Nephron progenitor cell (in vitro differentiated cells): ENCODE results near the gene POLR2H.

ENCODE experiments used
- DNase-seq: peaks from one replicate; pipeline ENCODE4 v3.0.0; 2021
- H3K27ac Mint-ChIP-seq: 2 replicates; pipeline ENCODE4 v1.8.0; 2021; ENCODE audit warnings: mild to moderate bottlenecking, moderate library complexity, mixed read lengths
- H3K27me3 Mint-ChIP-seq: 2 replicates; pipeline ENCODE4 v1.8.0; 2021; ENCODE audit warnings: mild to moderate bottlenecking, low read depth, mixed read lengths; ENCODE audit not compliant: poor library complexity
- H3K36me3 Mint-ChIP-seq: 2 replicates; pipeline ENCODE4 v1.8.0; 2021; ENCODE audit warnings: low read depth, mixed read lengths
- H3K4me1 Mint-ChIP-seq: 2 replicates; pipeline ENCODE4 v1.8.0; 2021; ENCODE audit warnings: mixed read lengths
- H3K4me3 Mint-ChIP-seq: 2 replicates; pipeline ENCODE4 v1.8.0; 2021; ENCODE audit warnings: mild to moderate bottlenecking, moderate library complexity, mixed read lengths
- H3K9me3 Mint-ChIP-seq: 2 replicates; pipeline ENCODE4 v1.8.0; 2021; ENCODE audit warnings: mild to moderate bottlenecking, moderate library complexity, mixed read lengths
- CTCF ChIP-seq: fragments of 200-600 bp; sonication (generic); IDR thresholded peaks from 2 replicates; pipeline ENCODE4 v1.5.0; 2021; ENCODE audit warnings: antibody characterized with exemption

The POLR2H gene

GRCh38 chr3:184399410-184399809, 37.9 kb downstream of the POLR2H start:
- Mint-ChIP-seq H3K4me1 (no peaks in the 10 kb centered on the region), H3K4me3 (no peak overlapping the region), H3K36me3 (no peaks in the 10 kb centered on the region), H3K27me3 (peaks cover 15% of the 10 kb centered on the region), H3K27ac (no peak overlapping the region), H3K9me3 (no peaks in the 10 kb centered on the region)
- no peak for TF ChIP-seq CTCF
- no peak for DNase-seq

GRCh38 chr3:184405075-184406030, 43.8 kb downstream of the POLR2H start:
- no peaks in the 10 kb centered on the region for H3K9me3 Mint-ChIP-seq
- H3K27me3 Mint-ChIP-seq, result peaks cover 31% of the 10 kb centered on the region
- H3K4me3 Mint-ChIP-seq, result no peak overlapping the region
- no peak for DNase-seq
- no peak for TF ChIP-seq CTCF
- peaks cover 5% of the 10 kb centered on the region for H3K4me1 Mint-ChIP-seq
- no peaks in the 10 kb centered on the region for H3K36me3 Mint-ChIP-seq
- no peak overlapping the region for H3K27ac Mint-ChIP-seq

GRCh38 chr3:184409331-184409926, 47.9 kb downstream of the POLR2H start:
- peaks cover 20% of the 10 kb centered on the region for H3K27me3 Mint-ChIP-seq
- TF ChIP-seq CTCF, result no peak
- H3K4me3 Mint-ChIP-seq, result no peak overlapping the region
- no peaks in the 10 kb centered on the region for H3K36me3 Mint-ChIP-seq
- H3K4me1 Mint-ChIP-seq, result peaks cover 5% of the 10 kb centered on the region
- no peak overlapping the region for H3K27ac Mint-ChIP-seq
- H3K9me3 Mint-ChIP-seq, result no peaks in the 10 kb centered on the region
- DNase-seq, result no peak

- no peak for DNase-seq
- Mint-ChIP-seq H3K4me3 (no peak overlapping the region), H3K36me3 (no peaks in the 10 kb centered on the region), H3K27ac (no peak overlapping the region), H3K9me3 (no peaks in the 10 kb centered on the region), H3K4me1 (peaks cover 5% of the 10 kb centered on the region), H3K27me3 (peaks cover 14% of the 10 kb centered on the region)
- no peak for TF ChIP-seq CTCF
These were observed 48.5 kb downstream of the POLR2H start for GRCh38 chr3:184409946-184410500.

- Mint-ChIP-seq H3K27me3 (peaks cover 8% of the 10 kb centered on the region), H3K27ac (no peak overlapping the region), H3K4me3 (no peak overlapping the region), H3K36me3 (no peaks in the 10 kb centered on the region), H3K9me3 (no peaks in the 10 kb centered on the region), H3K4me1 (peaks cover 7% of the 10 kb centered on the region)
- no peak for DNase-seq
- no peak for TF ChIP-seq CTCF
These were observed 53.1 kb downstream of the POLR2H start for GRCh38 chr3:184414418-184415202.
